ENCODE results near the gene TMEM183A.

DNA sequence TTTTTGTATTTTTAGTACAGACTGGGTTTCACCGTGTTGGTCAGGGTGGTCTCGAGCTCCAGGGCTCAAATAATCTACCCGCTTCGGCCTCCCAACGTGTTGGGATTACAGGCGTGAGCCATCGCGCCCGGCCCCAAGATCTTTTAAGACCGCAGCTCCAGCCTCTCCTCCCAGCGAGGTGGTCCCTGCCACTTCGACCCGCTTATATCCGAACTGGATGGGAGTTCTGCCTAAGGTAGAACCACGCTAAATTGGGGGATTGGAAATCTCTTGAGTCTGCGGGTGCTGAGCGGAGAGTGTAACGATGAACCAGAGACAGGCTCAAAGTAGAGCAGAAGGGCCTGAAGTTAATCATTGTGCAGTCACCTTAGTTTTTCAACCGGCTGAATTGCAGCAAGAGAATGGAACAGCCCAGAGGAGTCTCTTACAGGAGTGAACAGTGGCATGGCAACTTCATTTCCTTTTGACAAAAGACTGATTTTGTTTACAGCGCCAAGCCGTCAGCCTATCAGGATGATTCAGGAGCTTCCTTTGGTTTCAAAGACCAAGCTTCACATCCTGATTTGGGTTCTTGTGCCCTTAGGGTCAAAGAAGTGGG lies 39.4 kb upstream of the TMEM183A start:
- TF ChIP-seq, protein P1, sequence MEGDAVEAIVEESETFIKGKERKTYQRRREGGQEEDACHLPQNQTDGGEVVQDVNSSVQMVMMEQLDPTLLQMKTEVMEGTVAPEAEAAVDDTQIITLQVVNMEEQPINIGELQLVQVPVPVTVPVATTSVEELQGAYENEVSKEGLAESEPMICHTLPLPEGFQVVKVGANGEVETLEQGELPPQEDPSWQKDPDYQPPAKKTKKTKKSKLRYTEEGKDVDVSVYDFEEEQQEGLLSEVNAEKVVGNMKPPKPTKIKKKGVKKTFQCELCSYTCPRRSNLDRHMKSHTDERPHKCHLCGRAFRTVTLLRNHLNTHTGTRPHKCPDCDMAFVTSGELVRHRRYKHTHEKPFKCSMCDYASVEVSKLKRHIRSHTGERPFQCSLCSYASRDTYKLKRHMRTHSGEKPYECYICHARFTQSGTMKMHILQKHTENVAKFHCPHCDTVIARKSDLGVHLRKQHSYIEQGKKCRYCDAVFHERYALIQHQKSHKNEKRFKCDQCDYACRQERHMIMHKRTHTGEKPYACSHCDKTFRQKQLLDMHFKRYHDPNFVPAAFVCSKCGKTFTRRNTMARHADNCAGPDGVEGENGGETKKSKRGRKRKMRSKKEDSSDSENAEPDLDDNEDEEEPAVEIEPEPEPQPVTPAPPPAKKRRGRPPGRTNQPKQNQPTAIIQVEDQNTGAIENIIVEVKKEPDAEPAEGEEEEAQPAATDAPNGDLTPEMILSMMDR (IDR thresholded peaks at IDR 0.05; ENCODE audit: low read length) = 0 out of 2 replicates have a peak, but pooled peaks have one; percentile 7
- TF ChIP-seq EZH2 (IDR thresholded peaks at IDR 0.05; ENCODE audit: borderline replicate concordance, low read length) = no peak
